HEK293 (cell line): ENCODE data around the gene SULT1B1.

Experiments
- ZNF2 ChIP-seq: fragments of 450-650 bp; formaldehyde crosslinking; IDR thresholded peaks from 2 replicates; pipeline ENCODE4 v1.5.1; 2016; ENCODE audit warnings: missing biosample characterization, missing genetic modification characterization
- ZNF529 ChIP-seq: fragments of 450-650 bp; formaldehyde crosslinking; IDR thresholded peaks from 2 replicates; pipeline ENCODE4 v1.5.1; 2017; ENCODE audit warnings: missing genetic modification characterization, missing biosample characterization; ENCODE audit not compliant: insufficient replicate concordance
- TF ChIP-seq, protein P1 (sequence below): fragments of 450-650 bp; formaldehyde crosslinking; IDR thresholded peaks from 2 replicates; pipeline ENCODE4 v1.5.1; 2016; ENCODE audit warnings: missing biosample characterization, missing genetic modification characterization
- TF ChIP-seq, protein P2 (sequence below): fragments of 450-650 bp; formaldehyde crosslinking; IDR thresholded peaks from 2 replicates; pipeline ENCODE4 v1.5.1; 2016; ENCODE audit warnings: missing biosample characterization, missing genetic modification characterization

DNA sequence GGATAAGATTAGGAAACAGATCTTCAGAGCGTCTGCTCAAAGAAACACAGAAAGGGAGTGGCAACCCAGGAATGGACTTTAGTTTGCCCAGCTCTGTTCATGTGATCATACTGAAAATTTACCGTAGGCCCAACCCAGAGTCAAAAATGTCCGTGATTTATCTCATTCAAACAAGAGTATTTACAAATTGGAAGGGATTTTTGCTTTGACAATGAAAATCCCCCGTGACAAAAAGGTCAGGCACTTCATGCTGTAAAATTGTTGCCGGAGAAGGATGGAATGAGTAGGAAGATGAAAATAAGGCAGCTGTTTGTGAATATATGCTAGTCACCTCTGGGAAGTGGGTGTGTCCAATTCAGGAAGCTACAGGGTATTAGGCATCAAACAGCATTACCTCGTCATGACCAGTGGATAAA lies 1.2 kb downstream of the SULT1B1 start:
- TF ChIP-seq, protein P1, sequence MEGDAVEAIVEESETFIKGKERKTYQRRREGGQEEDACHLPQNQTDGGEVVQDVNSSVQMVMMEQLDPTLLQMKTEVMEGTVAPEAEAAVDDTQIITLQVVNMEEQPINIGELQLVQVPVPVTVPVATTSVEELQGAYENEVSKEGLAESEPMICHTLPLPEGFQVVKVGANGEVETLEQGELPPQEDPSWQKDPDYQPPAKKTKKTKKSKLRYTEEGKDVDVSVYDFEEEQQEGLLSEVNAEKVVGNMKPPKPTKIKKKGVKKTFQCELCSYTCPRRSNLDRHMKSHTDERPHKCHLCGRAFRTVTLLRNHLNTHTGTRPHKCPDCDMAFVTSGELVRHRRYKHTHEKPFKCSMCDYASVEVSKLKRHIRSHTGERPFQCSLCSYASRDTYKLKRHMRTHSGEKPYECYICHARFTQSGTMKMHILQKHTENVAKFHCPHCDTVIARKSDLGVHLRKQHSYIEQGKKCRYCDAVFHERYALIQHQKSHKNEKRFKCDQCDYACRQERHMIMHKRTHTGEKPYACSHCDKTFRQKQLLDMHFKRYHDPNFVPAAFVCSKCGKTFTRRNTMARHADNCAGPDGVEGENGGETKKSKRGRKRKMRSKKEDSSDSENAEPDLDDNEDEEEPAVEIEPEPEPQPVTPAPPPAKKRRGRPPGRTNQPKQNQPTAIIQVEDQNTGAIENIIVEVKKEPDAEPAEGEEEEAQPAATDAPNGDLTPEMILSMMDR (tag by site-specific recombination): no peak
- TF ChIP-seq ZNF529 (tag by site-specific recombination) (no peak), ZNF2 (tag by site-specific recombination) (no peak)
- TF ChIP-seq, protein P2, sequence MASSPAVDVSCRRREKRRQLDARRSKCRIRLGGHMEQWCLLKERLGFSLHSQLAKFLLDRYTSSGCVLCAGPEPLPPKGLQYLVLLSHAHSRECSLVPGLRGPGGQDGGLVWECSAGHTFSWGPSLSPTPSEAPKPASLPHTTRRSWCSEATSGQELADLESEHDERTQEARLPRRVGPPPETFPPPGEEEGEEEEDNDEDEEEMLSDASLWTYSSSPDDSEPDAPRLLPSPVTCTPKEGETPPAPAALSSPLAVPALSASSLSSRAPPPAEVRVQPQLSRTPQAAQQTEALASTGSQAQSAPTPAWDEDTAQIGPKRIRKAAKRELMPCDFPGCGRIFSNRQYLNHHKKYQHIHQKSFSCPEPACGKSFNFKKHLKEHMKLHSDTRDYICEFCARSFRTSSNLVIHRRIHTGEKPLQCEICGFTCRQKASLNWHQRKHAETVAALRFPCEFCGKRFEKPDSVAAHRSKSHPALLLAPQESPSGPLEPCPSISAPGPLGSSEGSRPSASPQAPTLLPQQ (tag by site-specific recombination): no peak
